Subcutaneous adipose tissue (tissue), 4 donors: Measurements from ENCODE around the gene HCRT. TPM values are rescaled to one million over a fixed set of nuclear protein-coding genes. Genes with fewer than 3 reads are reported as not detected.

ENCODE experiments used
- CTCF ChIP-seq: fragments of 450-650 bp; IDR thresholded peaks from one replicate; pipeline ENCODE4 v1.5.1; 2016; ENCODE audit warnings: low read depth, mild to moderate bottlenecking, control low read depth, antibody characterized with exemption, moderate library complexity
- total RNA-seq, 4 donors: library from RNA; depleted of rRNA; stranded (reverse); fragments of >200 nt; gene quantifications; one replicate each; pipeline ENCODE4 v1.1.0, GENCODE V29; 2016

Gene HCRT
- total RNA-seq, 4 donors from 2014 or later = not detected

DNA sequence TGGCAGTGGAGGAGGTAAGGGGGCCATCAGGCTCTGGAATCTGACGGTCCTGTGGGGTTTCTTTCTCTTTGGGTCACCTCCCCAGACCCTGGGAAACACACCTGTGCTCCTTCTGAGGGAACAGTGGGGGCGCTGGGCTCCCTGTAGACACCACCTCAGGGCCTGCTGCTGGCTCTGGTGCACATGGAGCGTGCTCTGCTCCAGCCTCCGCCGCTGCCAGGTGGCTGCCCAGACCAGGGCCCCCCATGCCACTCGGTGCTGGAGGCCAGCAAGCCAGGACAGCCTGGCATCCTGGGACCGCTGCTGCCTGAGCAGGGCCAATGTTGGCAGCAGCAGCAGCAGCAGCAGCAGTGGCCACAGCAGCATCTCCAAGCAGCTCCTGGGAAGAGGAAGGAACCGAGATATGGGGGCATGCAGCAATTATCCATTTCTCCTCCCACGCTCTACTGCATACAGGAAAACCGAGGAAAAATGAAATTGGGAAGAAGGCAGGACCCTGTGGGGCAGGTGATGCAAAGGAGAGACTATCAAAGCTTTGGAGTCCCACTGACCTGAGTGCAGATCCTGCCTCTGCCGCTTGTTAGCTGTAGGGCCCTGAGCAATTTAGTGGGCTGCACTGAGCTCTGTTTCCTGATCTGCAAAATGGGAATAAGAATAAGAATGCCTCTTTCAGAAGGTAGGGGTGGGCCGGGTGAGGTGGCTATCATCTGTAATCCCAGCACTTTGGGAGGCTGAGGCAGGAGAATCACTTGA is 8.1 kb upstream of the HCRT start:
- TF ChIP-seq CTCF = no peak

DNA sequence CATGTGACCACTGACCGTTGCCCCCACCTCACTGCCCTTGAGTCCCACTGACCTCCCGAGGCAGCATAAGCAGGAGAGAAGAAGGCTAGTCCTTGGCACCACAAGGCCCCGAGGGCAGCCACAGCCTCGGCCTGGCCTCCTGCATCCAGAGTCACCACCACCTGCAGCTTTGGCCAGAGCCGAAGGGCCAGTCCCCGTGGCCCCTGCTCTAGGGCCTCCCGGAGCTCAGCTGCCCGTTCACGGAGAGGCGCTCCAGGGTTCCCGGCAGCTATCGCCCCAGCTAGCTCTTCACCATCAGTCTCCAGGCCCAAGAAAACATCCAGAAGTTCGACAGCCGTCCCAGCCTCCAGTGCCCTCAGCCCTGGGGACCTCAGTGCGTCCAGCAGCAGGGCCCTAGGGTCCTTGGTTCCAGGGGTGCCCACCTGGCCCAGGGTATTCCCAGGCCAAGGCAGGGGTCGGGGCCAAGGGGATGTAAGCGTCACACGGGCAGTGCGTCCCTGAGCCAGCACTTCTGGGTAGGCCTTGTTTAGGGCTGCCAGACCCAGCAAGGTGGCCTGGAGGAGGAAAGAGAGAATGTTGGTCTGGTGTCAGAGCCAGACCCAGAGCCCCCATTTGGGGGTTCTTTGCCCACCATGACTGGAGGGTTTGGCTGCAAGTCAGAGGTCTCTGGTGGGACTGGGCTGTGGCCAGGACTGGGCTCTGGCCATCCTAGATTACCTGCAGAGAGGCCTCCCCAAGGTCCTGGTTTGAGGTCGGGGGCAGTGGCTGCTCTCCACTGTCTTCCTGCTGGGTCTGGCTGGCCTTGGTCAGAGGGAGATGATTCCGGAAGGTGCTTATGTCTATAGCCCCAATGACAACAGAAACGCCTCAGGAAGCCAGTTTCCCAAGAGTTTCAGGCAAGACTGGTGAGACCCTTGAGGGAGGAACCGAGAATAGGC is 7.2 kb upstream of the HCRT start:
- no peak for TF ChIP-seq CTCF

DNA sequence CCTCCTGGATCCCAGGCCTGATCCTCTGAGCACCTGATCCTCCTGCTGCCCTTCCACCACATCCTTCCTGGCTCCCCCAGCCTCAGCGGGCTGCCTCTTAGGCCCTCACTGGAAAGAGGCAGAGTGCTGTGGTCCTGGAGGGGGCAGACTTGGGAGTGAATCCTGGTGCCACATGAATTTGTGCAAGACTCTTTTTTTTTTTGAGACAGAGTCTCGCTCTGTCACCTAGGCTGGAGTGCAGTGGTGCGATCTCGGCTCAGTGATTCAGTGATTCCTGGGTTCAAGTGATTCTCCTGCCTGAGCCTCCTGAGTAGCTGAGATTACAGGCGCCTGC is 6.0 kb upstream of the HCRT start:
- TF ChIP-seq CTCF = no peak

DNA sequence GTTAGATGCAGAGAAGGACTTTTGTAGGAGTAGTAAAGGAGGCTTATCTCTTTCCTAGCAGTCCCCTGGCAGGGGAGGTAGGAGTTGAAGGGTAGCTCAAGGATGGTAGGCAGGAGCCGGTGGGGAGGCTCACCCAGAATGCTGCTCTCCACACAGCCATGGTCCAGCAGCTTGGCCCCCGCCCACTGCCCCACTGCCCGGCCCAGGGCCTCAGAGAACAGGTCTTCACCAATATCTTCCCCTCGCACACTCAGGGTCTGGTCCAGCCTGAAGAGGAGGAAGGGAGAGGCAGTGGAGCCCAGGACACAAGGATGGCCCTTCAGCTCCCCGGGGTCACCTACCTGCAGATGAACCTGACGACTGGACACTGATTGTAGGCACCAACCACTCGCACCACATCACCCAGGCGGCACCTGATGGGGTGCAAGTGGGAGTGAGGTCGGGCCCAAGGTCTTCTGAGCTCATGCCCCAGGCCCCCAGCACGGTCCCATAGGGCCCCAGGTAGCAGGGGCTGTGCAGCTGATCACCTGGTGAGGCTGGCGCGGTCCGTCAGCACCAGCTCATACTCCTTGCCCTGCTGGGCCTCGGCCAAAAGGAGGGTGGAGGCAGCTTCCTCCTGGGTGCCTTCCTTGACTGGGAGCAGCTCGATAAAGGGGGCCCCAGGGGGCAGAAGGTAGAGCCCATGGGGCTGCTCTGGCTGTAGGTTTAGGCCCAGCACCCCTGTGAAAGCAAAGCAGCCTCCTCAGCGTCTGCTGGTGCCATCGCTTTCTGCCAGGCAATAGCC is 5.4 kb upstream of the HCRT start:
- TF ChIP-seq CTCF = no peak

GRCh38 chr17:42189651-42189965 is 4.4 kb upstream of the HCRT start:
- TF ChIP-seq CTCF = no peak

DNA sequence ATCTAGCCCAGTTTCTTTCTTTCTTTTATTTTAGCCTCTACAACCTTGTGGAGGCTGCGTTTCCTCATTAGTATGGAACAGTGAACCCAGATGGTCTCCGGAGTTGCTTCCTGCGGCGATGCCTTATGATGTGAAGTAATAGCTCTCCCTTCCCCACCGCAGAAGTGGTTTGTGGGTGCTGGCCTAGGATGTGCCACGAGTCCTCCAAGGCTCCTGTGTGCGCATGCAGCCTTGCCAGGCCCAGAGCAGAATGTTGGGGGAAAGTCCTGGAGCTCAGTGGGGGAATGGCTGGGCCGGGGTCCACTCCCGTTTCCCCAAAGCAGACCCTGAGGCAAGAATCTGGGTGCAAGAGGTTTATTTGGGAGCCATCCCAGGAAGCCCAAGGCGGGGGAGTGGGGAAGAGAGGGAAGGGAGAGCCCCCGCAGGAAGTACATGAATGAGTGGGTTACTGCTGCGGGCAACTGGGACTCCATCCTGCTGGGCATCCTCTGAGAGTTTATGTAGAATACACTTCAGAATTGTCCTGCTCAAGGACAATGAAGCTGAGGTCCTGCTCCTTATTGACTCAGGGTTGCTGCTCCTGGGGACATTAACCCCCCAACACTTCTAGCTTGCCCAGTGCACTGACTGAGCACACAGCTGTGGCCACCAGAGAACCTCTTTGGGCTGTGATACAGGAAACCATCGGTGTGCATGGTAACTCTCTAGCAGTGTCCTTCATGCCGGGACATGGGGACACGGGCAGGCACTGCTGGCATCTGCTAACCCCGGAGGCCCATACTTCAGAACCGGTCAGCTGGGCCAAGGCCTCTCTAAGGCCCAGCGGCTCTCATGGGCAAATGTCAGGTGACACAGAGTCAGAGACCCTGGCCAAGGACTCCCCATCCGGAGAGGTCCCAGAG is 3.7 kb upstream of the HCRT start:
- no peak for TF ChIP-seq CTCF
